Thyroid gland (tissue), 4 donors: Measurements from ENCODE around the gene SNIP1. TPM values are rescaled to one million over a fixed set of nuclear protein-coding genes. Genes with fewer than 3 reads are reported as not detected.

Experiments used
- DNase-seq, 2 donors: peaks; one replicate each; pipeline ENCODE4 v3.0.0-alpha.2; 2019
- H3K27ac ChIP-seq, 3 donors: fragments of 200-600 bp; sonication (generic); 1 replicate in 2 of 3; 2 replicates in 1 of 3; pipeline ENCODE4 v1.5.1; 2016 to 2019; ENCODE audit warnings: mild to moderate bottlenecking in 1 of 3, moderate library complexity in 1 of 3
- H3K27me3 ChIP-seq: fragments of 200-600 bp; sonication (generic); one replicate; pipeline ENCODE4 v1.5.1; 2019
- H3K36me3 ChIP-seq, 2 donors: fragments of 200-600 bp; sonication (generic); one replicate each; pipeline ENCODE4 v1.5.1; 2016 to 2019
- H3K4me1 ChIP-seq, 2 donors: fragments of 200-600 bp; sonication (generic); one replicate each; pipeline ENCODE4 v1.5.1; 2017 to 2019
- H3K4me3 ChIP-seq, 3 donors: fragments of 200-600 bp; sonication (generic); replicated peaks in 1 of 3; 1 replicate in 2 of 3; 2 replicates in 1 of 3; pipeline ENCODE4 v1.5.1; 2016; ENCODE audit warnings: mild to moderate bottlenecking in 1 of 3
- H3K9me3 ChIP-seq: fragments of 200-600 bp; sonication (generic); one replicate; pipeline ENCODE4 v1.5.1; 2017
- POLR2A ChIP-seq, 2 donors: fragments of 450-650 bp; IDR thresholded peaks; one replicate each; pipeline ENCODE4 v1.6.1; 2017; ENCODE audit warnings: antibody characterized with exemption in 2 of 2, mild to moderate bottlenecking in 2 of 2, moderate library complexity in 1 of 2
- WGBS, 2 donors: methylation state at CpG; one replicate each; pipeline ENCODE4 v1.1.5; 2017; 5-methylcytosine and 5-hydroxymethylcytosine counted together
- intact Hi-C: fragments of 100-400 bp; cut with DNase I; formaldehyde crosslinking; loops from one replicate; pipeline ENCODE4 v1.15.1; 2023
- total RNA-seq, 4 donors: library from RNA; depleted of rRNA; stranded (reverse); fragments of >200 nt; gene quantifications; one replicate each; pipeline ENCODE4 v1.2.3, GENCODE V29; 2016
- TF ChIP-seq, protein P1 (sequence below), 6 experiments: fragments of 200-600 bp in 3 of 6; fragments of 450-650 bp in 3 of 6; sonication (generic) in 3 of 6; IDR thresholded peaks; one replicate each; pipeline ENCODE4 v1.5.1; 2016 to 2019; ENCODE audit warnings: antibody characterized with exemption in 6 of 6, mild to moderate bottlenecking in 2 of 6, inconsistent platforms in 1 of 6, moderate library complexity in 1 of 6

Gene SNIP1
- total RNA-seq, 4 donors from 2014 or later: 8.1 to 16.7 (median 13.0) TPM

DNA sequence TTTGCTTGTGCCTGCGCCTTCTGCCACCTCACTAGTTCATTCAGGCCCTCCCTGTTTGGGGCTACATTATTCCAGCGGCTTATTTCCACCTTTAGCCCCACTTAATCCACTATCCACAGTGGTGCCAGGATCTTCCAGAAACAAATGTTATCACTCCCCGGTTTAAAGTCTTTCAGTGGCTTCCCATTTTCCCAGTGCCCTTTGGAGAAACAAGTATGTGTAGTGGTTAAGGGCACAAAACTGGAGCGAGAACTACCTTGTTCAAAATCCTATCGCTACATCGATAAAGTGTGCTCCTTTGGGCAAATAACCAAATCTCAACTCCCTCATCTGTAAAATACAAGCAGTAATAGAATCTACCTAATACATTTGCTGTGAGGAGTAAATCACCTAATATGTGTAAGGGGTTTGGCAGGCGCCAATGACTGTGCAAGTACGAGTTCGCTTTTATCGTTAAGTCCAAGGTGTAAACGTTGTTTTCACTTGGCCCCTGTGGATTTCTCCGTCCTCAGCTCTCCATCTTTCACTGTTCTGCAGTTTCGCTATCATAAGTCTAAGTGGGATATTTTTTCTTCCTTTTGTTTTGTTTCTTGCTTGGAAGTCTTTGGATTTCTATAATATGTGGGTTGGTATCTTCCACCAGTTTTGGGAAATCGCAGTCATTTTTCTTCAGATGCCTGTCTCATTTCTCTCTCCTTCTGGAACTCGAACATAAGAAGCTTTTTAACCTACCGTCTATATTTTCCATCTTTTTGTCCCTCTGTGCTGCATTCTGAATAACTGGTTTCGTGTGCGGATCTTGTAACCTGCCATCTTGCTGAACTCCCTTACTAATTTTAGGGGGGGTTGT is 38.7 kb downstream of the SNIP1 start:
- Histone ChIP-seq H3K4me1 (peaks cover 11% of the 10 kb centered on the region in 2 donors), H3K27ac (peak overlapping the region; percentile 81 to 89 (median 86)), H3K36me3 (peaks cover 8 to 10% of the 10 kb centered on the region in 2 donors), H3K9me3 (no peaks in the 10 kb centered on the region), H3K4me3 (peak overlapping the region; percentile 14 to 92 (median 73)), H3K27me3 (no peaks in the 10 kb centered on the region)
- TF ChIP-seq POLR2A (IDR thresholded peaks at IDR 0.05): no peak
- TF ChIP-seq, protein P1, sequence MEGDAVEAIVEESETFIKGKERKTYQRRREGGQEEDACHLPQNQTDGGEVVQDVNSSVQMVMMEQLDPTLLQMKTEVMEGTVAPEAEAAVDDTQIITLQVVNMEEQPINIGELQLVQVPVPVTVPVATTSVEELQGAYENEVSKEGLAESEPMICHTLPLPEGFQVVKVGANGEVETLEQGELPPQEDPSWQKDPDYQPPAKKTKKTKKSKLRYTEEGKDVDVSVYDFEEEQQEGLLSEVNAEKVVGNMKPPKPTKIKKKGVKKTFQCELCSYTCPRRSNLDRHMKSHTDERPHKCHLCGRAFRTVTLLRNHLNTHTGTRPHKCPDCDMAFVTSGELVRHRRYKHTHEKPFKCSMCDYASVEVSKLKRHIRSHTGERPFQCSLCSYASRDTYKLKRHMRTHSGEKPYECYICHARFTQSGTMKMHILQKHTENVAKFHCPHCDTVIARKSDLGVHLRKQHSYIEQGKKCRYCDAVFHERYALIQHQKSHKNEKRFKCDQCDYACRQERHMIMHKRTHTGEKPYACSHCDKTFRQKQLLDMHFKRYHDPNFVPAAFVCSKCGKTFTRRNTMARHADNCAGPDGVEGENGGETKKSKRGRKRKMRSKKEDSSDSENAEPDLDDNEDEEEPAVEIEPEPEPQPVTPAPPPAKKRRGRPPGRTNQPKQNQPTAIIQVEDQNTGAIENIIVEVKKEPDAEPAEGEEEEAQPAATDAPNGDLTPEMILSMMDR (IDR thresholded peaks at IDR 0.05): no peak
- DNase-seq: no peak
- WGBS, 2 donors: 72 to 74% methylated on average over 18 of the region's 18 CpGs
- intact Hi-C loops: no loop called here

DNA sequence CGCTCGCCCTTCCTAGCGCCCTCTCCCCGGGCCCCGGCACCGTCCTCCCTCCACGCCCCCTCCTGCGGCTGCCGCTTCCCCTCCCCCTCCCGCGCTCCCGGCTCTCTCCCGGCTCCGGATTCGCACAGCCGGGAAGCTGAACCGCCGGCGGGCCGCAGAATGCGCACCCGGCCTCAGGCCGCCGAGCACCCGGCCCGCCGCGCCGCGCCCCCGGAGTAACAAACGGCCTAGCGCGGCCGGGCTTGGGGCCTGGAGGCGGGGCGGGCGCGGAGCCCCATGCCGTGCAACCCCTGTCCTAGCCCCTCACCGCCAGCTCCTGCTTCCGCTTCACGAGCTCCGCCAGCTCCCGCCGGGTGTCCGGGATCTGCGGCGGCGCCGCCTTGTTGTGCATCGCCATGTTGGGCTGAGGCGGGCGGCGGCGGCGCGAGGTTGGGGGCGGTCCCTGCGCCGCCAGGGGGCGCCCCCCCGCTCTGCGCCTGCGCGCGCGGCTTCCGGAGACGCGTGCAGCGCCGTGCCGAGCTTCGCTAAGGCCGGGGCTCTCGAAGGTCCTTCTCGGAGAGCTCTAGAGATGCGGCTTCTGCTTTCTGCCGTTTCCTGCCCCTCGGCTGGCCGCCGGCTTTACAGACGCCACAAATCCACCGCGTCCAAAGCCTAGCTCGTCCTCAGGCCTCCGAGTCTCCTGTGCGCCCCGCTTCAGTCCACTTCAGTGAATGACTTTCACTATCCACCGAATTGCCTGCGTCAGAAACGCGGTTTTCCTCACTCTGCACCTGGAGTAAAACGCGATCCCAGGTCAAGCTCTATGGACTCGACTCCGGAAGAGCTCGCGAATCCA is 39.5 kb downstream of the SNIP1 start, which contains the start of gene MEAF6:
Gene MEAF6 (minus strand): TSS at position 417 of the 835 bp plus-strand sequence. CDS start 20 bp downstream, at position 397.
- no peaks in the 10 kb centered on the region for H3K27me3 ChIP-seq
- DNase-seq: peak; percentile 82 to 85
- TF ChIP-seq, protein P1 (IDR thresholded peaks at IDR 0.05): peak in 5 of 6 experiments; percentile 36 to 81 (median 79)
- TF ChIP-seq POLR2A (IDR thresholded peaks at IDR 0.05): peak; percentile 11 to 85
- intact Hi-C loops: no loop called here
- 0% methylated on average over 13 to 24 of the region's 100 CpGs for WGBS, 2 donors
- H3K4me1 ChIP-seq: peaks cover 11% of the 10 kb centered on the region in 2 donors
- peaks cover 8 to 10% of the 10 kb centered on the region in 2 donors for H3K36me3 ChIP-seq
- peak within 1 kb of the TSS; percentile 81 to 89 (median 86) for H3K27ac ChIP-seq
- peak within 1 kb of the TSS; percentile 14 to 92 (median 73) for H3K4me3 ChIP-seq
- H3K9me3 ChIP-seq: no peaks in the 10 kb centered on the region

DNA sequence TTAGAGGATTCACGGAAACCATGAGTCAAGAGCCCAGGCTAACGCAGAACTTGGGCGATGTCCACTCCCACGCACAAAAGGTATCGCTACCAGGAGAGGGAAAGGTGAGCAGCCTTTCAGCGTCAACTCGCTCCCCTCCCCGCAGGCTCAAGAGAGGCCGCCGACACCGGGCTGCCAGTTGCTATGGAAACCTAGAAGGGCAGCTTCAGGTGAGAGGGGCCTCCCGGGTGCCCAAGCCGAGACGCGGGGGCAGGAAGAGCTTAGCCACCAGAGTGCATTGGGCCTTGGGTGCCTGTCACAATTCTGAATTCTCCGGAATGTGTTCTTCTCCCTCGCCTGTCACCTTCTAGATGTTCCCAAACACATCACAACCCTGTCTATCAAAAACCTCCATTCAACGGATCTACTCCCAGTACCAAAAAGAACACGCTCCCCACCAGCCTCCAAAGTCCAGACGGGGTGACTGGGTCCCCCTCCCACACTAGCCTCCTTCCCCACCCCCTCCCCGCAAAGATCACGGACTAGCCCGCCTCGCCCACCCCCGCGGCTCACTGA is 40.2 kb downstream of the SNIP1 start:
- intact Hi-C loops: no loop called here
- Histone ChIP-seq H3K9me3 (no peaks in the 10 kb centered on the region), H3K27me3 (no peaks in the 10 kb centered on the region), H3K4me3 (peak overlapping the region; percentile 14 to 92 (median 73)), H3K27ac (peak overlapping the region in 2 of 3 donors; percentile 86 to 89), H3K4me1 (peaks cover 11% of the 10 kb centered on the region in 2 donors), H3K36me3 (peaks cover 10 to 11% of the 10 kb centered on the region in 2 donors)
- TF ChIP-seq, protein P1 (IDR thresholded peaks at IDR 0.05): no peak
- TF ChIP-seq POLR2A (IDR thresholded peaks at IDR 0.05): no peak
- DNase-seq: peak; percentile 41 to 54
- WGBS, 2 donors: 2 to 4% methylated on average over 14 to 26 of the region's 26 CpGs

DNA sequence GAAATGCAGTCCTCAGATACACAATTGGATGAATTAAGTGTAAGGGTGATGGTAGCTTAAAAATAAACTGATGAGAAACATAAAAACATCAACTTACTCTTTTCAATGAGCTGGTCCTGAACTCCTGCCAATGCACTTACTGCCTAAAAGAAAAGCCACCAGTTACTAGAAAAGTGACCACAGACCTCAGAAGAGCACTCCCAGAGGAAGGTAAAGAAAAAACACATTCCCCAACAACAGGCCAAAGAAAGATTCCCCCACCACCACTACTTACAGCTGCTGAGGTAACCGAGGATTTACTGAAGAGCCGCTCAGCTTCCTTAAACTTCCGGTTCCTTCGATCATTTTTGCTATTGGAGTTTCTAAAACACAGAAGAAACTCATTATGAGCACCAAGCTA is 44.9 kb downstream of the SNIP1 start:
- Histone ChIP-seq H3K4me1 (peaks cover 7% of the 10 kb centered on the region in 2 donors), H3K27ac (no peak overlapping the region), H3K27me3 (no peaks in the 10 kb centered on the region), H3K4me3 (no peak overlapping the region), H3K36me3 (peaks cover 18 to 20% of the 10 kb centered on the region in 2 donors), H3K9me3 (no peaks in the 10 kb centered on the region)
- TF ChIP-seq, protein P1 (IDR thresholded peaks at IDR 0.05): no peak
- TF ChIP-seq POLR2A (IDR thresholded peaks at IDR 0.05): no peak
- no peak for DNase-seq
- intact Hi-C loops: no loop called here
- 83 to 84% methylated on average over 4 of the region's 4 CpGs for WGBS, 2 donors
